Dedifferentiated amniotic fluid mesenchymal stem cell (primary cell): Measurements from ENCODE around the gene AOAH.

Experiments used
- DNase-seq: peaks from one replicate; pipeline ENCODE4 v3.0.0-alpha.2; 2016; ENCODE audit errors: extremely low spot score

The AOAH gene

GRCh38 chr7:36723951-36724664, at the start of gene AOAH:
Gene AOAH (minus strand): TSS chr7:36724494. CDS start chr7:36724148, 346 bp downstream.
- DNase-seq: no peak

GRCh38 chr7:36766451-36766850, 42.2 kb upstream of the AOAH start:
- no peak for DNase-seq

- DNase-seq: no peak
These were observed 41.3 kb upstream of the AOAH start for GRCh38 chr7:36765605-36766004.

- DNase-seq: no peak
These were observed 40.6 kb upstream of the AOAH start for GRCh38 chr7:36764929-36765328.

GRCh38 chr7:36763132-36763816, 39.0 kb upstream of the AOAH start:
- no peak for DNase-seq

- no peak for DNase-seq
These were observed 38.1 kb upstream of the AOAH start for GRCh38 chr7:36762394-36762793.

GRCh38 chr7:36761835-36762234, 37.5 kb upstream of the AOAH start:
- no peak for DNase-seq

GRCh38 chr7:36760856-36761762, 36.8 kb upstream of the AOAH start:
- no peak for DNase-seq

GRCh38 chr7:36758879-36759278, 34.6 kb upstream of the AOAH start:
- no peak for DNase-seq

GRCh38 chr7:36755484-36755883, 31.2 kb upstream of the AOAH start:
- no peak for DNase-seq

- no peak for DNase-seq
These were observed 27.9 kb upstream of the AOAH start for GRCh38 chr7:36752026-36752711.

GRCh38 chr7:36750451-36750850, 26.2 kb upstream of the AOAH start:
- DNase-seq: no peak

- no peak for DNase-seq
These were observed 25.1 kb upstream of the AOAH start for GRCh38 chr7:36749282-36749960.

GRCh38 chr7:36748017-36748487, 23.8 kb upstream of the AOAH start:
- no peak for DNase-seq

GRCh38 chr7:36747280-36748016, 23.2 kb upstream of the AOAH start:
- DNase-seq: no peak

GRCh38 chr7:36746347-36746746, 22.1 kb upstream of the AOAH start:
- no peak for DNase-seq

- no peak for DNase-seq
These were observed 18.8 kb upstream of the AOAH start for GRCh38 chr7:36742911-36743775.

GRCh38 chr7:36741866-36742265, 17.6 kb upstream of the AOAH start:
- DNase-seq: no peak

GRCh38 chr7:36739351-36739750, 15.1 kb upstream of the AOAH start:
- no peak for DNase-seq

- DNase-seq: no peak
These were observed 12.6 kb upstream of the AOAH start for GRCh38 chr7:36736899-36737211.
